ENCODE data around the gene CNOT10.

The CNOT10 gene

GRCh38 chr3:32820430-32820829 lies 135.4 kb downstream of the CNOT10 start:
- no peak for DNase-seq

- no peak for DNase-seq
Observed at GRCh38 chr3:32820971-32821685, 136.1 kb downstream of the CNOT10 start.

DNA sequence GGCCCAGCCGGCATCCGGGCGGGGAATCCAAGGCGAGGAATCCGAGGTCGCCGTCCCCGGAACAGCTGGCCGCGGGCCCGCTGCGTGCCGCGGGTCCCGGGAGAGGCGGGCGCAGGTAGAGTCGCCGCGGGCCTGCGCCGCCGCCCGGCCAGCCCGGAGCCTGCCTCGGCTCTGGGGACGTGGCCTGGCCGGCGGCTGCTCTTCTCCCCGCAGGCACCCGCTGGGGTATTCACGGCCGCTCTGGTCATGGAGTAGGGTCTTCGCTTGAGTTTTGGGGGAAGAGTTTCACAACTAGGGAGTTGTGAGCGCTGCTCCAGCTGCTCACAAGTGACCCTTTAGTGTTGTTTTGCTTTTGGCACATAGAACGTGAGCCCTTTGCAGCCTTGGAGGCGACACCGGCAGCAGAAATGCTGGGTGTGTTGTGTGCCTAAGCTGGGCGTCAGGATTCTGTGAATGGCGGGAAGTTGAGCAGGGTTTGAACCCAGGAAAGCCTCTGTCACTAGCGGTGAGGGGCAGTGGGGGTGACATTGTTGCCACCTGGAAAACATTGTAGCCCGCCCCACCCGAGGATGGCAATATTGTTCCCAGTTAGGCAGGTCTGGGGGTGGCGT lies 136.8 kb downstream of the CNOT10 start:
- DNase-seq, result no peak

DNA sequence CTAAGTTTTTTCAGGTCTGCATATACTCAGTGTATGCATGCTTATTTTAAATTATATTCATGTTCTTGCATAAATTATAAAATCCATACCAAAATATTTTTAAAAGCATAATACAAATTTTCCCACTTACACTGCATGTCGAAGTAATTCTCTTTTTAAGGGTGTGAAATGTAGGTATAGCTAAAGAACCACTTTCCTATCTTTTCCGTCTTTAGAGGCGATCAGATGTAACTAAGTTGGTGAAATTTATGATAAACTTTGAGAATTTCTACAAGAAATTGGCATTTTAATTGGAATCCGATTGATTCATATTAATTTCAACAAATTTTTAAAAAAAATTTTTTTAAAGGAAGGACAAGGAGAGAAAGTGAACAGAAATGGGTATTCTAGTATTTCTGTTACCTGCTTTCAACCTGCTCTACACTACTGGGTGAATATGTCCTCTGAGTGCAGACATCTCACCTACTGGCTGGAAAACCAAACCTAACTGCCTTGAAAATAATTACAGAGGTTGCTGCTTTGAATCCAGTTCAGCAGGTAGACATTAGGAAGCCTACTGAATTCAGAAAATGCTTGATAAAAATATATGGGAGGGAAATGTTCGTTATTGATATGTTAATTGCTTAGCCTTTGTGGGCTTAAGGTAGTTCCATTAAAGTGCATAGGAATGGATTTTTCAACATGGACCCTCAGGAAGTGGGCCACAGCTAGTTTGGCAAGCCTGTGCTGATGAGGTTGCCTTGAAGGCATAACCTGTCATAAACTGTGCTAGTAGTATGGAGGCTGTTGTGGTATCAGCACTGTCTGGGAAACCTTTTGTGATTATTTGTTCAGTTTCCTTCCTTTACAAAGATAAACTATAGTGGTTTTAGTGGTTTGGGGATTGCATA lies 137.9 kb downstream of the CNOT10 start:
- no peak for DNase-seq
